Lower leg skin (tissue), 4 donors: ENCODE measurements around the gene TMED3. TPM values are rescaled to one million over a fixed set of nuclear protein-coding genes. Genes with fewer than 3 reads are reported as not detected.

Source experiments
- DNase-seq, 2 donors: peaks; one replicate each; pipeline ENCODE4 v3.0.0-alpha.2; 2019; ENCODE audit warnings: low spot score in 2 of 2
- H3K4me3 ChIP-seq: fragments of 200-600 bp; sonication (generic); 2 replicates; pipeline ENCODE4 v1.5.1; 2017; ENCODE audit warnings: mild to moderate bottlenecking, low read depth; ENCODE audit not compliant: poor library complexity, severe bottlenecking
- POLR2A ChIP-seq, 2 donors: fragments of 450-650 bp; IDR thresholded peaks; one replicate each; pipeline ENCODE4 v1.6.1; 2016 to 2017; ENCODE audit warnings: antibody characterized with exemption in 2 of 2, mild to moderate bottlenecking in 1 of 2, moderate library complexity in 1 of 2
- WGBS, 2 donors: methylation state at CpG; one replicate each; pipeline ENCODE4 v1.1.5; 2018; 5-methylcytosine and 5-hydroxymethylcytosine counted together
- intact Hi-C: fragments of 100-400 bp; cut with DNase I; formaldehyde crosslinking; loops from one replicate; pipeline ENCODE4 v1.15.0; 2023; ENCODE audit warnings: low total_unique reads
- total RNA-seq, 4 donors: library from RNA; depleted of rRNA; stranded (reverse); fragments of >200 nt; gene quantifications; one replicate each; pipeline ENCODE4 v1.1.0, GENCODE V29; 2016
- TF ChIP-seq, protein P1 (sequence below), 3 donors: fragments of 450-650 bp; IDR thresholded peaks; one replicate each; pipeline ENCODE4 v1.5.1; 2016; ENCODE audit warnings: antibody characterized with exemption in 3 of 3, mild to moderate bottlenecking in 3 of 3, moderate library complexity in 2 of 3

TMED3 gene
- total RNA-seq, 4 donors from 2014 or later = 109 to 171 (median 151) TPM

GRCh38 chr15:79358069-79358468 is 47.2 kb downstream of the TMED3 start:
- WGBS, 2 donors = 54 to 93% methylated on average over 3 of the region's 3 CpGs
- no peak for TF ChIP-seq POLR2A (IDR thresholded peaks at IDR 0.05)
- TF ChIP-seq, protein P1, sequence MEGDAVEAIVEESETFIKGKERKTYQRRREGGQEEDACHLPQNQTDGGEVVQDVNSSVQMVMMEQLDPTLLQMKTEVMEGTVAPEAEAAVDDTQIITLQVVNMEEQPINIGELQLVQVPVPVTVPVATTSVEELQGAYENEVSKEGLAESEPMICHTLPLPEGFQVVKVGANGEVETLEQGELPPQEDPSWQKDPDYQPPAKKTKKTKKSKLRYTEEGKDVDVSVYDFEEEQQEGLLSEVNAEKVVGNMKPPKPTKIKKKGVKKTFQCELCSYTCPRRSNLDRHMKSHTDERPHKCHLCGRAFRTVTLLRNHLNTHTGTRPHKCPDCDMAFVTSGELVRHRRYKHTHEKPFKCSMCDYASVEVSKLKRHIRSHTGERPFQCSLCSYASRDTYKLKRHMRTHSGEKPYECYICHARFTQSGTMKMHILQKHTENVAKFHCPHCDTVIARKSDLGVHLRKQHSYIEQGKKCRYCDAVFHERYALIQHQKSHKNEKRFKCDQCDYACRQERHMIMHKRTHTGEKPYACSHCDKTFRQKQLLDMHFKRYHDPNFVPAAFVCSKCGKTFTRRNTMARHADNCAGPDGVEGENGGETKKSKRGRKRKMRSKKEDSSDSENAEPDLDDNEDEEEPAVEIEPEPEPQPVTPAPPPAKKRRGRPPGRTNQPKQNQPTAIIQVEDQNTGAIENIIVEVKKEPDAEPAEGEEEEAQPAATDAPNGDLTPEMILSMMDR (IDR thresholded peaks at IDR 0.05) = no peak
- no peak overlapping the region for H3K4me3 ChIP-seq
- intact Hi-C loops = no loop called here
- DNase-seq = no peak

DNA sequence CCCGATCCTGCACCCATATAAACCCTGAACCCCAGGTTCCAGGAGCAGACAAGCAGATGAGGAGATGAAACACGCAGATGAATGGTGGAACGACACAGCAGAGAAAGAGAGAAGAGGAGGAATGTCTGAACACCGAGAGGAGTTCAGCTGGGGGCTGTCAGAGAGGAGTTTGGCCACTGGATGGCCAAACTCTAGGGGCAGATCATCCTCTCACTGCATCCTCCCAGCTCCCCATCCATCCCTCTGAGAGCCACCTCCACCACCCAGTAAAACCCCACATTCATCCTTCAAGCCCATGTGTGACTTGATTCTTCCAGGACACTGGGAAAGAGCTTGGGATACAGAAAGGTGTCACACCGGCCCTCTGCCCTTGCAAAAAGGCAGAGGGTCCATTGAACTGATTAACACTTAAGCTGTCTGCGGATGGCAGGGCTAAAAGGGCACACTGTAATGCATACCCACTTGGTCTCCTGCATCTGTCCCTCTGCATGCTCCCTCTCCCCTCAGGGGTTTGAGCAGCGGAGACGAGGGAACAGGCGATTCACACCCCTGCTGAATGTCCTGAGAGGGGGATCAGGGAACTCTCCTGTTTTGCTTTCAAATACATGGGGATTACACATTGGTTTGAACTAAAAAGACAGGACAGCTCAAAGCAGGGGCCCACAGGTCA is 53.8 kb downstream of the TMED3 start:
- H3K4me3 ChIP-seq = no peak overlapping the region
- intact Hi-C loops = no loop called here
- WGBS, 2 donors = 87 to 90% methylated on average over 9 of the region's 9 CpGs
- DNase-seq = no peak
- TF ChIP-seq POLR2A (IDR thresholded peaks at IDR 0.05) = no peak
- TF ChIP-seq, protein P1 (IDR thresholded peaks at IDR 0.05) = no peak

- 52 to 58% methylated on average over 3 of the region's 3 CpGs for WGBS, 2 donors
- no peak overlapping the region for H3K4me3 ChIP-seq
- intact Hi-C loops = no loop called here
- DNase-seq = no peak
- TF ChIP-seq, protein P1 (IDR thresholded peaks at IDR 0.05) = no peak
- TF ChIP-seq POLR2A (IDR thresholded peaks at IDR 0.05) = no peak
Measured at GRCh38 chr15:79365765-79366164, 54.9 kb downstream of the TMED3 start.

- 73 to 77% methylated on average over 2 of the region's 2 CpGs for WGBS, 2 donors
- intact Hi-C loops = no loop called here
Measured at GRCh38 chr15:79366691-79367090, 55.8 kb downstream of the TMED3 start.

DNA sequence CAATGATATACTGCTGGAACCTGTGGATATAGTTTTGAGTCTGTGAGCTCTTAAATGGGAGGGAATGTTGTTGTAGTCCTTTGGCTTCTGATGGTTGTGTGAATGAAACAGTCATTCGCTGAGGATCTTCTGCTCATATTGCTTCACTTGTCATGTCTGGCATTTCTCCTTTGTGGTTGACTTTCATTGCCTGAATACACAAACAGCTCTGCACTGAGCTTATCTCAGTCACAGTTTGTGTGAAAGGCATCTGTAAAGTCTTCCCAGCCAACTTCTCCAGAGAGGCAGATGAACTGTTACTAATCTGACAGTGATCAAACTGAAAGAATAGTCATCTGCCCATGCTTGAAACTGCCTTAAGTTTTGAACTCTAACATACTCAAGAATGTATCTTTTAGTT is 59.8 kb downstream of the TMED3 start:
- DNase-seq = no peak
- no peak overlapping the region for H3K4me3 ChIP-seq
- TF ChIP-seq, protein P1 (IDR thresholded peaks at IDR 0.05) = no peak
- 64 to 70% methylated on average over 1 of the region's 1 CpG for whole genome bisulfite sequencing, 2 donors
- intact Hi-C loops = no loop called here

More at GRCh38 chr15:79366691-79367090, 55.8 kb downstream of the TMED3 start:
- TF ChIP-seq, protein P1 (IDR thresholded peaks at IDR 0.05) = no peak
- TF ChIP-seq POLR2A (IDR thresholded peaks at IDR 0.05) = no peak
- no peak overlapping the region for H3K4me3 ChIP-seq
- DNase-seq = no peak

DNA sequence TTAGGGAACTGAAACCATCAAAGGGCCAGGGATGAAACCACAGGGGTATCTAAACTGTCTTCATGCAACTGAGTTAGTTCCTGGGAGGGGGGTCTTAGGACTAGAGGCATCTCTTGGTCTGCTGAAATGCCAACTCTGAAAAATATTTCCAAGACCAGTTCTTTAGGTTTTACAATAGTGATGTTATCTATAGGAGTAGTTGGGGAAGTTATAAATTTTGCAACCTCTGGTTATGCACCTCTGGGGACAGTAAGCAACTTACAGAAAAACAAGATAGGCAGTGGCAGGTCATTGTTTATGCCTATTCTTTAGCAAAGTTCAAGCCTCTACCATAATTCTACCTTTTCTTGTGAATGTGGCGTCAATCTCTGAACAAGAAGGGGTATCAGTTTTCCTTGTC is 60.7 kb downstream of the TMED3 start:
- no peak for DNase-seq
- no peak for TF ChIP-seq POLR2A (IDR thresholded peaks at IDR 0.05)
- TF ChIP-seq, protein P1 (IDR thresholded peaks at IDR 0.05) = no peak
- H3K4me3 ChIP-seq = no peak overlapping the region
- intact Hi-C loops = no loop called here
- WGBS, 2 donors = 97 to 100% methylated on average over 1 of the region's 1 CpG
